NCI-H524 (cell line): ENCODE results near the gene CDKL1.
"Not testable (repeated sequence)": the region's sequence is repeated elsewhere in the genome, so short reads cannot be mapped to it uniquely, and the experiment has no call there.

Experiments
- DNase-seq, 2 experiments: peaks; one replicate each; lab custom pipeline; 2025; lab: John Stamatoyannopoulos, UW

Gene CDKL1

GRCh38 chr14:50357124-50357523 is 39.6 kb downstream of the CDKL1 start:
- DNase-seq = no peak

GRCh38 chr14:50356283-50356682 is 40.4 kb downstream of the CDKL1 start:
- DNase-seq = not testable (repeated sequence)

- no peak for DNase-seq
These were observed 41.0 kb downstream of the CDKL1 start for GRCh38 chr14:50355692-50356091.

- DNase-seq = peak in 1 of 2 experiments; percentile 34
These were observed 42.2 kb downstream of the CDKL1 start for GRCh38 chr14:50354527-50354926.

- no peak for DNase-seq
These were observed 43.6 kb downstream of the CDKL1 start for GRCh38 chr14:50353126-50353525.

- DNase-seq = no peak
These were observed 44.1 kb downstream of the CDKL1 start for GRCh38 chr14:50352584-50352983.

- no peak for DNase-seq
These were observed 45.7 kb downstream of the CDKL1 start for GRCh38 chr14:50350975-50351374.

- DNase-seq = no peak
These were observed 47.7 kb downstream of the CDKL1 start for GRCh38 chr14:50348933-50349332.

- DNase-seq = no peak
These were observed 49.2 kb downstream of the CDKL1 start for GRCh38 chr14:50347521-50347920.

GRCh38 chr14:50345846-50346422 is 50.7 kb downstream of the CDKL1 start:
- no peak for DNase-seq

GRCh38 chr14:50344876-50345563 is 51.7 kb downstream of the CDKL1 start:
- DNase-seq = no peak

- peak in 1 of 2 experiments; percentile 54 for DNase-seq
These were observed 52.4 kb downstream of the CDKL1 start for GRCh38 chr14:50344116-50344775.

- DNase-seq = peak; percentile 79 to 86
These were observed 53.2 kb downstream of the CDKL1 start for GRCh38 chr14:50343434-50343833.

- peak; percentile 91 to 98 for DNase-seq
These were observed 54.2 kb downstream of the CDKL1 start for GRCh38 chr14:50342221-50343078.

GRCh38 chr14:50340963-50341362 is 55.7 kb downstream of the CDKL1 start:
- peak in 1 of 2 experiments; percentile 55 for DNase-seq

- DNase-seq = no peak
These were observed 56.6 kb downstream of the CDKL1 start for GRCh38 chr14:50340045-50340444.

GRCh38 chr14:50339178-50339804 is 57.4 kb downstream of the CDKL1 start:
- no peak for DNase-seq

- no peak for DNase-seq
These were observed 58.1 kb downstream of the CDKL1 start for GRCh38 chr14:50338587-50338986.

- peak; percentile 85 to 98 for DNase-seq
These were observed 60.5 kb downstream of the CDKL1 start for GRCh38 chr14:50335989-50336824.

- peak; percentile 86 to 95 for DNase-seq
These were observed 61.3 kb downstream of the CDKL1 start for GRCh38 chr14:50335389-50335788.

GRCh38 chr14:50334211-50334610 is 62.5 kb downstream of the CDKL1 start:
- DNase-seq = no peak
